ENCODE data around the gene COMMD10.

- TF ChIP-seq, protein P1, sequence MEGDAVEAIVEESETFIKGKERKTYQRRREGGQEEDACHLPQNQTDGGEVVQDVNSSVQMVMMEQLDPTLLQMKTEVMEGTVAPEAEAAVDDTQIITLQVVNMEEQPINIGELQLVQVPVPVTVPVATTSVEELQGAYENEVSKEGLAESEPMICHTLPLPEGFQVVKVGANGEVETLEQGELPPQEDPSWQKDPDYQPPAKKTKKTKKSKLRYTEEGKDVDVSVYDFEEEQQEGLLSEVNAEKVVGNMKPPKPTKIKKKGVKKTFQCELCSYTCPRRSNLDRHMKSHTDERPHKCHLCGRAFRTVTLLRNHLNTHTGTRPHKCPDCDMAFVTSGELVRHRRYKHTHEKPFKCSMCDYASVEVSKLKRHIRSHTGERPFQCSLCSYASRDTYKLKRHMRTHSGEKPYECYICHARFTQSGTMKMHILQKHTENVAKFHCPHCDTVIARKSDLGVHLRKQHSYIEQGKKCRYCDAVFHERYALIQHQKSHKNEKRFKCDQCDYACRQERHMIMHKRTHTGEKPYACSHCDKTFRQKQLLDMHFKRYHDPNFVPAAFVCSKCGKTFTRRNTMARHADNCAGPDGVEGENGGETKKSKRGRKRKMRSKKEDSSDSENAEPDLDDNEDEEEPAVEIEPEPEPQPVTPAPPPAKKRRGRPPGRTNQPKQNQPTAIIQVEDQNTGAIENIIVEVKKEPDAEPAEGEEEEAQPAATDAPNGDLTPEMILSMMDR (IDR thresholded peaks at IDR 0.05): no peak
- TF ChIP-seq POLR2A (IDR thresholded peaks at IDR 0.05): no peak
Measured at GRCh38 chr5:116276952-116277351, 192.1 kb downstream of the COMMD10 start.

All from Peyer's patch (tissue), 4 donors.